NB4 (cell line): ENCODE measurements around the gene CFD.

ENCODE experiments used
- POLR2A ChIP-seq: IDR thresholded peaks from 2 replicates; pipeline ENCODE4 v1.6.1; 2011; ENCODE audit warnings: mild to moderate bottlenecking; ENCODE audit not compliant: insufficient read length; ENCODE audit errors: extremely low read depth
- TF ChIP-seq, protein P1 (sequence below): IDR thresholded peaks from one replicate; pipeline ENCODE4 v1.5.1; 2012; ENCODE audit warnings: low read depth, low read length

DNA sequence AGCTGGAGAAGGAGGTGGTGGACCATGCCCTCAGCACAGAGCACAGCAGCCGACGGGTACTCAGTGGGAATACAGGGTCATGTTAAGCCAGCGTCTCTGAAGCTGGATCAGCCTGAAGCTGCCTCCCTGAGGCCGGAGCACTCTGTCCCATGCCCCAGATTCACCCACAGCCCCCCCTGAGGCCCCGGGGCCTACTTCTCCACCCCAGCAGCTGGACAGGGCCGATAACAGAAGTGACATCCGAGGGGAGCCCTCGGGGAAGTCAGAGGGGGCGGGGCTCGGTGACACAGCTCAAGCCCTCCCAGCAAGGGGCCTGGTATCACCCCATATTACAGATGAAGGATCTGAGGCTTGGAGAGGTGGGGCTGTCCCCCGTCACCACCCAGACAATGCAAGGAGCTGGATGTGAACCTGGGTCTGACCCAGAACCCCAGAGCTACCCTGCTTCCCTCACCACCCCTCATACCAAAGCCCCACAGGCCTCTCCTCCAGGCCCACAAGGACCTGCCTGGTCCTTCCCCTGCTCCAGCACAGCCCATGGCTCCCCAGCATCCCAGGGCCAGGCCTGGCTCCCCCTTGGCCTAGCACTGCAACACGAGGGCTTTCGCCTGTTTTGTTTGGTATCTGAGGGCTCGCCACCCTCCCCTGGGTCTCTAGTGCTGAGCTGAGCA is 47.9 kb downstream of the CFD start:
- TF ChIP-seq, protein P1, sequence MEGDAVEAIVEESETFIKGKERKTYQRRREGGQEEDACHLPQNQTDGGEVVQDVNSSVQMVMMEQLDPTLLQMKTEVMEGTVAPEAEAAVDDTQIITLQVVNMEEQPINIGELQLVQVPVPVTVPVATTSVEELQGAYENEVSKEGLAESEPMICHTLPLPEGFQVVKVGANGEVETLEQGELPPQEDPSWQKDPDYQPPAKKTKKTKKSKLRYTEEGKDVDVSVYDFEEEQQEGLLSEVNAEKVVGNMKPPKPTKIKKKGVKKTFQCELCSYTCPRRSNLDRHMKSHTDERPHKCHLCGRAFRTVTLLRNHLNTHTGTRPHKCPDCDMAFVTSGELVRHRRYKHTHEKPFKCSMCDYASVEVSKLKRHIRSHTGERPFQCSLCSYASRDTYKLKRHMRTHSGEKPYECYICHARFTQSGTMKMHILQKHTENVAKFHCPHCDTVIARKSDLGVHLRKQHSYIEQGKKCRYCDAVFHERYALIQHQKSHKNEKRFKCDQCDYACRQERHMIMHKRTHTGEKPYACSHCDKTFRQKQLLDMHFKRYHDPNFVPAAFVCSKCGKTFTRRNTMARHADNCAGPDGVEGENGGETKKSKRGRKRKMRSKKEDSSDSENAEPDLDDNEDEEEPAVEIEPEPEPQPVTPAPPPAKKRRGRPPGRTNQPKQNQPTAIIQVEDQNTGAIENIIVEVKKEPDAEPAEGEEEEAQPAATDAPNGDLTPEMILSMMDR = no peak
- no peak for TF ChIP-seq POLR2A
